Measurements from ENCODE around the gene PLRG1. TPM values are rescaled to one million over a fixed set of nuclear protein-coding genes. Genes with fewer than 3 reads are reported as not detected.

PLRG1 gene
- total RNA-seq, 1 donor from 2014 or later = 55.7 TPM

DNA sequence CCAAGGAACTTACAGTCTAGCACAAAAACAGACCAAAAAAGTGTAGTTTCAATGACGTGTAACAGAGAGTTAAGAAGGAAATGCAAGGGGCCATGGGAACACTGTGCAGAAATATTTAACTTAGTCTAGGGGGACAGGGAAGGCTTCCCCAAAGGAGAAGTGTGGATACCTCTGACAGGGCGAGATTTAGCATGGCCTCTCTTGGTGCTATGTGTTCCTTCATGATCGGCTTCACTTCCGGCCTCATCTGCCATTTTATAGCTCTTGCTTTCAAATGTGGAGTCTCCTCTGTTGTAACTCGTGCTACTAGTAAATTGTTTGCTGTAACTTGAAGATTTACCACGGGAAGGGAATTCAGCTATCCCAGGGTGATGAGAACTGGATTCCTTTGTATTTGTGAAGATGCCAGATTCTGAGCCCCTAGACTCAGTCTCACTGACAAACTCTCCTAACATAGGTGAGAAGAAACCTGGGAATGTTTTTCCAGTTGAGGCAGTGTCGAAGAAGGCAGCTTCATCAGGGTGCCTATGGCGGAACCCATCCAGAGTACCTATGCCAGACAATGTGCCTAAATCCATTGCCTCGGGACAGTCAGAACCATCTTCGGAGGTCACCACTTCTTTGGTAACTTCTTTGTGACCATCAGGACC, 35.3 kb upstream of the PLRG1 start:
- ATAC-seq = no peak
- Histone ChIP-seq H3K4me1 (no peaks in the 10 kb centered on the region), H3K9me3 (no peaks in the 10 kb centered on the region), H3K4me3 (no peak overlapping the region), H3K36me3 (no peaks in the 10 kb centered on the region), H3K27ac (no peak overlapping the region), H3K27me3 (ENCODE audit: low read depth) (no peaks in the 10 kb centered on the region)
- intact Hi-C loops (cut with DNase I) = no loop called here
- DNase-seq = no peak
- TF ChIP-seq CTCF (IDR thresholded peaks at IDR 0.05) = no peak

GRCh38 chr4:154584259-154584658, 34.1 kb upstream of the PLRG1 start:
- DNase-seq = no peak
- Histone ChIP-seq H3K9me3 (no peaks in the 10 kb centered on the region), H3K36me3 (no peaks in the 10 kb centered on the region), H3K27me3 (ENCODE audit: low read depth) (no peaks in the 10 kb centered on the region), H3K27ac (no peak overlapping the region), H3K4me3 (no peak overlapping the region), H3K4me1 (no peaks in the 10 kb centered on the region)
- TF ChIP-seq CTCF (IDR thresholded peaks at IDR 0.05) = no peak
- peak in 1 of 2 donors; percentile 13 for ATAC-seq
- intact Hi-C loops (cut with DNase I) = no loop called here

- intact Hi-C loops (cut with DNase I) = no loop called here
- DNase-seq = no peak
- H3K9me3 ChIP-seq = no peaks in the 10 kb centered on the region
- TF ChIP-seq CTCF (IDR thresholded peaks at IDR 0.05) = no peak
- H3K27ac ChIP-seq = no peak overlapping the region
- ATAC-seq = no peak
- H3K4me3 ChIP-seq = no peak overlapping the region
- no peaks in the 10 kb centered on the region for H3K36me3 ChIP-seq
- no peaks in the 10 kb centered on the region for H3K4me1 ChIP-seq
- no peaks in the 10 kb centered on the region for H3K27me3 ChIP-seq (ENCODE audit: low read depth)
Measured at GRCh38 chr4:154583677-154584076, 33.5 kb upstream of the PLRG1 start.

DNA sequence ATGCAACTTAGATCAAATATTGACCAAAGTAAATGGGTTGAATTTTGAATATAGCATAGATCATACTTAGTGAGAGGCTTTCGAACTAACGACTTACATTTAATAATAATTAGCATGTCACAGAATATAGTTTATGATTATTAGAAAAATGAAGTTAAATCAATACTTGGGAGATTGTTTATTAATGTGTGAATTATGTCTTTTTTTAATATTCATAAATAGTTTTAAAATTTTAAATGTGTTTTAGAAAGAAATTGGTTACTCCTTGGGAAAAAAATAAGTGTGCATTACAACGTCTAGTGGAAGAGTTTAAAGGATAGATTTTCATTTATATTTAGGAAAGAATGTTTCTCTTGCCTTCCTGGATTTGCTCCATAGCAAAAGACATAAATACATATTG, 33.0 kb upstream of the PLRG1 start:
- intact Hi-C loops (cut with DNase I) = no loop called here
- Histone ChIP-seq H3K9me3 (no peaks in the 10 kb centered on the region), H3K27me3 (ENCODE audit: low read depth) (no peaks in the 10 kb centered on the region), H3K4me3 (no peak overlapping the region), H3K36me3 (no peaks in the 10 kb centered on the region), H3K27ac (no peak overlapping the region), H3K4me1 (no peaks in the 10 kb centered on the region)
- DNase-seq = no peak
- ATAC-seq = no peak
- no peak for TF ChIP-seq CTCF (IDR thresholded peaks at IDR 0.05)

DNA sequence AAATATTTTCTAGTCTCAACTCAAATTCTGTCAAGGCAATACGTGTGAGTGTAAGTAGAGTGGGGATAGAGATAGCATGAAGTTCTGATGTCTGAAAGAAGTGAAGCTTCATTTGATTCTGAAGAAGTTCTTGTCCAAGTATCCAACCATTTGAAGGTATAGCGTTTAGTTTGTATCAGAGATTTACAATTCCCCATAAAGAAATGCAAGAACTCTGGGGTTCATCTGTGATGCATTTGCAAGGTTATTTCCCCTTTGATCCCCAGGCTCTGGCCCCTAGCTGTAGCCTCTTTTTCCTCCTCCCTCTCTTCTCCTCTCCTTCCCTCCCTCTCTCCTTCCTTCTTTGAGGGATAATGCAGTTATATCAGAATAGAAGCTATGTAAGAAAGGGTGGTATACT, 32.5 kb upstream of the PLRG1 start:
- no peak for ATAC-seq

More for the DNA sequence above, 32.5 kb upstream of the PLRG1 start:
- no peak for TF ChIP-seq CTCF (IDR thresholded peaks at IDR 0.05)
- Histone ChIP-seq H3K27me3 (ENCODE audit: low read depth) (no peaks in the 10 kb centered on the region), H3K4me1 (no peaks in the 10 kb centered on the region), H3K4me3 (no peak overlapping the region), H3K9me3 (no peaks in the 10 kb centered on the region), H3K36me3 (no peaks in the 10 kb centered on the region), H3K27ac (no peak overlapping the region)
- no peak for DNase-seq
- intact Hi-C loops (cut with DNase I) = no loop called here
